BJ (cell line): ENCODE results near the gene TSN. TPM values are rescaled to one million over a fixed set of nuclear protein-coding genes. Genes with fewer than 3 reads are reported as not detected.
"Not testable (repeated sequence)": the region's sequence is repeated elsewhere in the genome, so short reads cannot be mapped to it uniquely, and the experiment has no call there.

Source experiments
- CTCF ChIA-PET: fragments of 350-600 bp; formaldehyde crosslinking; extraction: SDS; loops from one replicate; lab custom pipeline; 2021; ENCODE audit warnings: antibody characterized with exemption, inconsistent platforms; lab: Yijun Ruan, JAX
- POLR2A ChIA-PET: fragments of 300-600 bp; sonication (Branson Sonifier 250); formaldehyde crosslinking; extraction: SDS; loops from one replicate; lab custom pipeline; 2021; ENCODE audit warnings: antibody characterized with exemption; lab: Charles Lee
- DNase-seq: peaks from one replicate; pipeline ENCODE4 v3.0.0-alpha.2; 2011; ENCODE audit warnings: low read depth
- H3K27me3 ChIP-seq: 2 replicates; pipeline ENCODE4 v1.6.0; 2011; ENCODE audit warnings: low read length; ENCODE audit not compliant: control insufficient read depth, insufficient read depth
- H3K36me3 ChIP-seq: 2 replicates; pipeline ENCODE4 v1.5.1; 2011; ENCODE audit warnings: low read length; ENCODE audit not compliant: control insufficient read depth, insufficient read depth
- H3K4me3 ChIP-seq: 2 replicates; pipeline ENCODE4 v1.5.1; 2011; ENCODE audit warnings: low read depth, mild to moderate bottlenecking, control low read depth, low read length
- polyA plus RNA-seq: library from polyadenylated mRNA; depleted of rRNA; stranded (reverse); fragments of >200 nt; gene quantifications from 2 replicates; pipeline ENCODE4 v1.2.3, GENCODE V29; 2011
- TF ChIP-seq, protein P1 (sequence below): IDR thresholded peaks from 2 replicates; pipeline ENCODE4 v1.5.1; 2011; ENCODE audit warnings: low read depth, mild to moderate bottlenecking, control low read depth, inconsistent platforms, low read length, moderate library complexity; ENCODE audit not compliant: insufficient read depth

The TSN gene
- polyA plus RNA-seq, 1 experiment, result 41.6 TPM

DNA sequence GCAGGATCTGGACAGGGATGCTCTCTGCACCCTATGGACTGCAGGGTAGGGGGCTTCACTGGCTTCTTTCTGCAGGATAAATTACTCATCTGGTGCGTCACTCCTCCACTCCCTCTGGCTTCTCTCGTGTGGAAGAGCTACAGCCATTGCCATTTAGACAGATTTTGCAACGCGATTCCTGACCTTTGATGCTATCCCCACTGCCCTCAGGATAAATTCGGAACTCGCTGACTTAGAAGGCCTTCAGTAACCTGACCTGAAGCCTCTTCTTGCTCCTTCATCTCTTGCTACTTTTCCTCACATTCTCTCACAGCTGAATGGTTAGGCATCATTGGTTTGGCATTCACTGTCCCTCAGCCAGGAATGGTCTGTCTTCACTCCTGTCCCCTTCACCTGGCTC lies 24.1 kb upstream of the TSN start:
- no peak for DNase-seq
- no peak overlapping the region for H3K4me3 ChIP-seq
- CTCF ChIA-PET, result interaction anchor here (0.5 kb wide), 1 partner anchor 64 kb away, joined by 5 read pairs; no protein-coding TSS in a partner anchor
- POLR2A ChIA-PET, result no interaction called here
- TF ChIP-seq, protein P1, sequence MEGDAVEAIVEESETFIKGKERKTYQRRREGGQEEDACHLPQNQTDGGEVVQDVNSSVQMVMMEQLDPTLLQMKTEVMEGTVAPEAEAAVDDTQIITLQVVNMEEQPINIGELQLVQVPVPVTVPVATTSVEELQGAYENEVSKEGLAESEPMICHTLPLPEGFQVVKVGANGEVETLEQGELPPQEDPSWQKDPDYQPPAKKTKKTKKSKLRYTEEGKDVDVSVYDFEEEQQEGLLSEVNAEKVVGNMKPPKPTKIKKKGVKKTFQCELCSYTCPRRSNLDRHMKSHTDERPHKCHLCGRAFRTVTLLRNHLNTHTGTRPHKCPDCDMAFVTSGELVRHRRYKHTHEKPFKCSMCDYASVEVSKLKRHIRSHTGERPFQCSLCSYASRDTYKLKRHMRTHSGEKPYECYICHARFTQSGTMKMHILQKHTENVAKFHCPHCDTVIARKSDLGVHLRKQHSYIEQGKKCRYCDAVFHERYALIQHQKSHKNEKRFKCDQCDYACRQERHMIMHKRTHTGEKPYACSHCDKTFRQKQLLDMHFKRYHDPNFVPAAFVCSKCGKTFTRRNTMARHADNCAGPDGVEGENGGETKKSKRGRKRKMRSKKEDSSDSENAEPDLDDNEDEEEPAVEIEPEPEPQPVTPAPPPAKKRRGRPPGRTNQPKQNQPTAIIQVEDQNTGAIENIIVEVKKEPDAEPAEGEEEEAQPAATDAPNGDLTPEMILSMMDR, result no peak
- no peaks in the 10 kb centered on the region for H3K27me3 ChIP-seq
- peaks cover 17% of the 10 kb centered on the region for H3K36me3 ChIP-seq

GRCh38 chr2:121734544-121734943 lies 20.9 kb upstream of the TSN start:
- CTCF ChIA-PET, result interaction anchor here (1.0 kb wide), 1 partner anchor 8 kb away, joined by 3 read pairs; no protein-coding TSS in a partner anchor
- DNase-seq, H3K36me3 ChIP-seq, POLR2A ChIA-PET, H3K4me3 ChIP-seq, H3K27me3 ChIP-seq: not testable (repeated sequence)

- H3K27me3 ChIP-seq, result no peaks in the 10 kb centered on the region; the same call in 1 of the 2 replicates
- peak overlapping the region; percentile 87 for H3K4me3 ChIP-seq
- TF ChIP-seq, protein P1, result no peak
- peaks cover 7% of the 10 kb centered on the region for H3K36me3 ChIP-seq
- CTCF ChIA-PET, result interaction anchor here (1.0 to 1.3 kb wide), 2 partner anchors 9 to 86 kb away, joined by 3 to 4 read pairs; partner anchors contain the start of gene CLASP1
- POLR2A ChIA-PET, result no interaction called here
- no peak for DNase-seq
Measured at GRCh38 chr2:121735518-121736074, 19.9 kb upstream of the TSN start.

DNA sequence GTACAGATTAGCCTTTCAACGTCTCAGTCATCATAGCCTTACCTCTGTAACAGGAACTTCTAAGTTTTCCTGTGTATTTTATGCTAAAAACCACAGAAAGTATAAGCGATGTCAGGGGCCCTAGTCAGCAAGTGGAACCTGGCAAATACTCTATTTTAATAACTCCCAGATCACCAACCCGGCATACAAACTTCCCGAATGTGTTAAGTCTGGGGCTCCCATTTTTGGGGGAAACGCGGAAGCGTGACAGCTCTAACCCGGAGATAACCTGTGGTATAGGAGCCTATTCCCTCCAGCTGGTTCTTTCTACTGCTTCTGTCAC lies 19.4 kb upstream of the TSN start:
- POLR2A ChIA-PET, result interaction anchor here (0.7 to 1.4 kb wide), 3 partner anchors 9 to 205 kb away, joined by 11 to 29 read pairs (median 17); partner anchors contain the start of gene RNU4ATAC
- Histone ChIP-seq H3K36me3 (peaks cover 6% of the 10 kb centered on the region; the same call in 1 of the 2 replicates), H3K4me3 (peak overlapping the region; percentile 87), H3K27me3 (no peaks in the 10 kb centered on the region; the same call in 1 of the 2 replicates)
- TF ChIP-seq, protein P1, result no peak
- CTCF ChIA-PET, result interaction anchor here (1.0 to 1.3 kb wide), 2 partner anchors 9 to 87 kb away, joined by 3 to 4 read pairs; partner anchors contain the start of gene CLASP1
- DNase-seq, result no peak

DNA sequence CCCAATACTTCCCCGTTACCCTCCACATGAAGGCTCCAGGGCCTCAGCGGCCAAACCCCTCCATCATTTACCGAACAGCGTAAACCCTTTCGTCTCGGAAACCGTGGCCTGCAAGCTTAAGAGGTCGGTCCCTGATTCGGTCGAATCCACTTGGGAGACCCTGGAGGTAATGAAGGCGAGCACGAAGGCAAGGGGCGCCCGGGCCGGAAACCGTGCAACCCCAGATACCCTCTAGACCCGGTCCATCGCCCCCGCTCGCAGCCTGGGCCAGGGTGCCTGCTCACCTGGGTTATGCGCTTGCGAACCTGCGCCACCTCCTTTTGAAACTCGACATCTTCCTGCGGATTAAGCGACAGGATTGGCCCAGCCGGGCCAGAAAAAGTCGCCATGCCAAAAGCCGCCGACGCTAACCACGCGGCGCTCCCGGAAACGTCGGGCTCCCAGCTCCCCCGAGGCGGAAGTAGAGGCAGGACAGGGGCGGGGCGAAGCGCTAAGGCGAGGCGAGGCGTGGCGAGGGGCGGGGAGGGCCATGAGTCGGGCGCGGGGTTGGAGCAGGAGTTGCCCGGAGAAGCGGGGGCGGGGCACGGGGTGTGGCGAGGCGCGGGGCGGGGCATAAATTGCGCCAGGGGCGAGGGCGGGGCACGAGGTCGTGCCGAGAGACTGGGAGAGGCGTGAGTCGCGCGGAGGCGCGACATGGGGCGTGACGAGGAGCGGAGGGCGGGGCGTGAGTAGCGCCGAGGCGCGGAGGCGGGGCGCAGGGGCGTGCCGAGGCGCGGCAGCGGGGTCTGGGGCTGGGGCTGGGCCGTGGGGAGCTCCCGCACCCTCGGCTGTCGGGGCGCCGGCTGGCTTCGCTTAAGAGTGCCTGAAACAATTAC lies 18.8 kb upstream of the TSN start, which contains the start of gene NIFK:
NIFK (minus strand) TSS at position 414 of the 875 bp plus-strand sequence; CDS start at position 389, 25 bp downstream.
- H3K27me3 ChIP-seq, result no peaks in the 10 kb centered on the region; the same call in 1 of the 2 replicates
- POLR2A ChIA-PET, result interaction anchor here (0.7 to 1.4 kb wide), 3 partner anchors 9 to 205 kb away, joined by 11 to 29 read pairs (median 17); partner anchors contain the start of gene RNU4ATAC
- TF ChIP-seq, protein P1, result no peak
- H3K36me3 ChIP-seq, result peaks cover 3% of the 10 kb centered on the region; the same call in 1 of the 2 replicates
- CTCF ChIA-PET, result interaction anchor here (0.6 to 1.3 kb wide), 4 partner anchors 10 to 206 kb away, joined by 3 to 4 read pairs (median 4); partner anchors contain the start of genes CLASP1 and RNU4ATAC
- peak; percentile 82 for DNase-seq
- H3K4me3 ChIP-seq, result peak within 1 kb of the TSS; percentile 87
